ENCODE measurements around the gene KCNAB2.

KCNAB2 gene

GRCh38 chr1:6033986-6034749, 11.5 kb upstream of the KCNAB2 start:
- DNase-seq = peak; percentile 49

DNA sequence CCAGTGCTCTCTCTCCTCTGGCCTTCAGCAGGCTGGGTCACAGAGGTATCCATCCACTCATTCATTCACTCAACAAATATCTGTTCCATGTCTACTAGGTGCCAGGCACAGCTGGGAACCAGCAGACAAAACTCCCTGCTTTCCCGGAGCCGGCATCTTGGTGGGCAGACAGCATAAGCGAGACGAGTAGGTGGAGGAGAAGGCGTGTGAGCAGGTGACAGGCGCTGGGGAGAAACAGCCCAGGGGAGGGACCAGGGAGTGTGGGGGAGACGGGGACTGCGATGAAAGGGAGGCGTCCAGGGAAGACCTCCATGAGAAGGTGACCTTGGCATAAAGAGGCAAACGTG, 11.0 kb upstream of the KCNAB2 start:
- DNase-seq = no peak

DNA sequence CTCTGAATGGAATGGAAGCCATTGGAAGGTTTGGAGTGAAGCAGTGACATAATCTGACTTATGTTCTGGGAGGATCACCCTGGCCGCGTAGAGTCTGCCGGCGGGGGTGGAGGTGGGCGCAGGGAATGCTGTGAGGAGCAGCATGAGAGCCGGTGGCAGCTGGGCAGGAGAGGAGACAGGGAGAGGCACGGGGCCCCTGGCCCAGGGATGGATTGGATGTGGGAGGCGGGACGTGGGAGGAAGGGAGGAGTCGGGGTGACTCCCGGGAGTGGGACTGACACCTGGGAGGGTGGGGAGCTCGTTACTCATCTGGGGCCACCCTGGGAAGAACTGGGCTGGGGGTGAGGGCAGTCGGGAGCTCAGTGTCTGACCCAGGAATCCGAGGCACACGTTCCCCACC, 10.4 kb upstream of the KCNAB2 start:
- no peak for DNase-seq

DNA sequence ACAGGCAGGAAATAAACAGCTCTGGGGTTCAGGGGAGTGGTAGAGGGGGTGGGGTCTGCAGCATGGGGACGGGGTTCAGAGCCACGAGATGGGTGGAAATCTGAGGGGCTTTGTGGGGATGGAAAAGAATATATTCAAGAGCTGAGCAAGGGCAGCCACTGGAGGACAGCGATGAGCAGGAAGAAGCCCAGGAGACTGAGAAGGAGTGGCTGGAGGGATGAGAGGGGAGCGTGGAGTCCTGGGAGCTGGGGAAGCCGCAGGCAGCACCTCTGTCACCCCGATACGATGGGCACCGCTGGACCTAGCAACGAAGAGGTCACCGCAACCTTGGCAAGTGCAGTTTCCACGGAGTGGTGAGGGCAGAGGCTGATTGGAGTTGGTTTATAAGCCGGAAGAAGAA, 10.0 kb upstream of the KCNAB2 start:
- DNase-seq = no peak

DNA sequence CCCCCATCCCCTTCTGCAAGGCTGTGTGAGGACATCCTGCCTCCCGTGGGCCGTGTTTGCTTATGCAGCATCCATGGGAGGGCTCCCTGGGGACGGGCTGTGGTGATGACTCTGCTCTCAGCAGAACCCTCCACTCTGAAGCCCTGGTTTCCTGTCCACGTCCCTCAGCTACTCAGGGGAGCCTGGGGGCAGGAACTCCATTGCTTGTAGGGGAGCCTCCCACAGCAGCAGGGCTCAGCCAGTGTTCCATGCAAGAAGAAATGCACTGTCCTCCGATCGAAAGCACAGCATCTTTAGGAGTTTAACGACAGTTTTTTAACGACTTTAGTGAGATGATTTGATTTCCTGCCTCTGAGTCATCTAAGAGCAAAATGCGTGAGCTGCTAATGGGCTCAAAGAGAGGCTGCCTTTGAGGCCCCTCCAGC, 8.3 kb upstream of the KCNAB2 start:
- no peak for DNase-seq

DNA sequence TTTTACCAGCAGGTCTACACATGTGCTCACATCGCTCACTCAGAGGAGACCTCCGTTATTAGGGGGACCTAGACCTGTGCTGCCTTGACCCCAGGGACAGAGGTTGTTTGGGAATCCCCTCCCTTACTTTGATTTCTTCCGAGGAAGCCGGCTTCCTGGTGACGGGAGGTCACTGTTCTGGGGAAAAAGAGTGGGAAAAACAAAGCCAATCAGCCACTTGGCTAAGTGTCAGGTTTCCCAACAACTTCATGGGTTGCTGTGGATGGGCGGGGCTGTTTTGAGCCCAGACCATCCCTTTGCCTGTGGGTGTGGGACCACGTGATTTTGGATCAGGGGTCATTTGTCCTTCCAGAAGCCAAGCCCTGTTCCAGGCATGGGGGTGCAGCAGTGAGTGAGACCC, 7.1 kb upstream of the KCNAB2 start:
- no peak for DNase-seq

DNA sequence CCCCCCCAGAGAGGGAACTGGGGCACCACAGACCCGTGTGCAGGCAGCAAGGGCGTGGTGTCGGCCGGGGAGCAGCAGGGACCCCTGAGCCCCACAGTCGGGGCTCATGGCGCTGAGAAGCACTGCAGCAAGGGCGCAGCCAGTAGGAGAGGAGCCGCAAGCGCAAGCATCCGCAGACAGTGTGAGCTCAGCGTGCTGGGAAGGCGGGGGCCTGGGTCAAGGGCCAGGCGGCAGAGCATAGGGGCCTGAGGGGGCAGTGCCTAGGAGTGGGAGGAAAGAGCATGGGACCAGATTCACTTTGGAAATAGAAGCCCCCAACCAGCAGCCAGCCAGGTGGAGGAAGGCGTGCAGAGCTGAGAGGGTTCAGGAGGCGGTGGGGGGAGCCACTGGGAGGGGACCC, 6.7 kb upstream of the KCNAB2 start:
- no peak for DNase-seq

GRCh38 chr1:6040444-6040843, 5.2 kb upstream of the KCNAB2 start:
- DNase-seq = no peak

GRCh38 chr1:6040861-6041415, 4.8 kb upstream of the KCNAB2 start:
- DNase-seq = no peak

DNA sequence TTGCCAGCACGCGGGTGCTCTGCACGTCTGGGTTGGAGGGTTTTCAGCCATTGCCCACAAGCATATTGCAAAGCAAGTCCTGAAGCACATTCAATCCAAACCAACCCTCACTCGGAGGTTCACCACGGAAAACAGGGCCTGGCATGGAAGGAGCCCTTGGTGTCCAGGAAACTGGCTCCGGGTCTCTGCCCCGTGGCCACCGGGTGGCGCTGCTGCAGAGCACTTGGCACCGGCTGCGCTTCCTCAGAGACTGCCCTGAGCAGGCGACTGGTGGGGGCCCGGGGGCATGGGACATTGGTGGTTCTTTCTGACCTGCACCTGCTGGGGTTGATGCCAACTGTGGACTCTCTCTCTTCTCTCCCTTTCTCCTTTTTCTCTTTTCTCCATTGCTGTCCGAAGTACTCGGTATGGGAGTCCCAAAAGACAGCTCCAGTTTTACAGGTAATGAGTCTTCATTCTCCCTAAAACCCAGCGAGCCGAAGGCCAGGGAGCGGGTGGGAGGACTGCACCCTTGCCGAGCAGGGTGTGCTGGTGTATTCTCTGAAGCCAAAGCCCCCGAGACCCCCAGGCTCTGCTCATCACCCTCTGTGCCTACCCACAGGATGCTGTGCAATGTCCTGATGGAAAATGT, 4.1 kb upstream of the KCNAB2 start:
- no peak for DNase-seq

GRCh38 chr1:6043561-6043960, 2.1 kb upstream of the KCNAB2 start:
- no peak for DNase-seq

GRCh38 chr1:6044481-6045109, 1.1 kb upstream of the KCNAB2 start:
- no peak for DNase-seq

DNA sequence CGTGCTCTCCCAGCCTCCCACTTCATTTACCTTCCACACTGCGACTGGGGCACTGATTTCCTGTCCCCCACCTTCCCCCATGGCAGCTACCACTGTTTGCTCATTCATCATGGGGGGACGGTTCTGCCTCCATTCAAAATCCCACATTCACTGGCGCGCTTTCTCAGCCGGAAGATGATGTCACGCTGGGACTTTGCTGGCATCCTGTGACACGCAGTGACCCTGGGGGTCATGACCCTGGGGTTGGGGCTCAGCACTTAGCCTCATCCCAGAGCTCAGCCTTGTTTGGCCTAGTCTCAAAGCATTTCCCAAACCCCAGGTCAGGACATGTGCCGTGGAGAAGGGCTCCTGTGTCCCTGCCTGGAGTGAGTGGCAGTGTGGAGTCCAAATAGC, 582 bp upstream of the KCNAB2 start:
- no peak for DNase-seq

- no peak for DNase-seq
Measured at GRCh38 chr1:6046279-6046678, 591 bp downstream of the KCNAB2 start.

GRCh38 chr1:6048179-6048867, 2.6 kb downstream of the KCNAB2 start:
- DNase-seq = no peak

GRCh38 chr1:6049419-6049818, 3.7 kb downstream of the KCNAB2 start:
- no peak for DNase-seq

- no peak for DNase-seq
Measured at GRCh38 chr1:6051423-6051822, 5.7 kb downstream of the KCNAB2 start.

DNA sequence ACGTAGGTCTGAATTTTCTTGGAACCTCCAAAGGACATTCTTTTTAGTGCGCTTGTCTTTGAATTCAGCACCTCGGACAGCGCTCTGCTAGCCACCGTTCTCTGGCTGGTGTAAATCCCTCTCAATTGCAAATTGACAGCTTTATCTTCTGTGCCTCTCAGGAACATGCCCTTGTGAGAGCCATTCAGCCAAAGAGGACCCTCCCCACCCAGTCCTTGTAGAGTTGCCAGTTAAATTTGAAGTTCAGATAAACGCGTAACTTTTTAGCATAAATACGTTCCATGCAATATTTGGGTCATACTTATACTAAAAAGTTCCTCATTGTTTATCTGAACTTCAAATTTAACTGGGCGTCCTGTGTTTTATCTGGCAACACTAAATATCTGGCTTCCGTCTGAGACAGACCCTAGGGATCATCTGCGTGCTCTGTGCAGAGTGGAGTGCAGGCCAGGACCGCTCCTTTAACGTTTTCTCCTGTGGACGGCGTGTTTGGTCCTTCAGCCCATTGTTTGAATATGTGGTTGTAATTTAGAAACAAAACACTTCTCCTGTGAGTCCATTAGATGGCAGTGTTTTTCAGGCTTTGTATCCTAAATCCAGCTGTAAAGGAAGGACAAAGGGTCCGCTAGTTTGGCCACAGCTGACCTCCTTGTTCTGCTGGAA, 7.0 kb downstream of the KCNAB2 start:
- peak; percentile 27 for DNase-seq

DNA sequence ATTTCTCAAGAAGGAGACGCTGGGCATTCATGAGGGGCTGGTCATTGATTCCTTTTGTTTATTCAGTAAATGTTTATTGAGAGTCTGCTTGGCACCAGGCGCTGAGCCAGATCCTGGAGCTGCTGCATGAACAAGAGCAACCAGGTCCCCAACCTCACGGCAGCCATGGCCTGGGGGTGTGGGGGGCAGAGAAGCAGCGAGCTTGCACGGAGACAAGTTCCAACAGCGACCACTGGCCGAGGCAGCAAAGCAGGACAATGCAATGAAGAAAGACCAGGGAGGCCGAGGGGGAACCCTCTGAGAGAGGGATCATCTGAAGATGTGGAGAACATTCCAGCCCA, 7.5 kb downstream of the KCNAB2 start:
- DNase-seq = no peak

- no peak for DNase-seq
Measured at GRCh38 chr1:6054596-6054995, 8.9 kb downstream of the KCNAB2 start.

GRCh38 chr1:6056572-6056948, 10.9 kb downstream of the KCNAB2 start:
- DNase-seq = no peak

GRCh38 chr1:6057170-6057845, 11.6 kb downstream of the KCNAB2 start:
- no peak for DNase-seq

DNA sequence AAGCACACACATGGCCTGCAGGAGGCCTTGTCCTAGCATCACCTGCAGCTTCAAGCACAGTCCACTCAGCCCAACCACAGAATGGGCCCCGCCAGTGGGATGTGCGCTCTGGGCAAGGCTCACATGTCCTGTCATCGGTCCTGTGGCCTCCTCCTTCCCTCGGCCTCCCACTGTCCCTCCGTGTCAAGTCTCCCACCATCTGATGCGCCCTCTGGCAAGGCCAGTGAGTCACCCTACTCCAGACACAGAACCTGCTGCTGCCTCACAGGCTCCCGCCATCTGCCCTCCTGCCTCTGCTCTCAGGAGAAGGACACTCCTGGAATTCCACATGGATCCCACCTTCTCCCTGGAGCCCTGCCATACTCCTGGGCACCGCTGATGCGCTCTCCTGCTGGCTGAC, 14.2 kb downstream of the KCNAB2 start:
- no peak for DNase-seq

Data from NCI-H526 treated with DMSO at 0.1 percent for 48 hours (cell line).